Pancreas (tissue), 10 donors: ENCODE data around the gene RHBDL1. TPM values are rescaled to one million over a fixed set of nuclear protein-coding genes. Genes with fewer than 3 reads are reported as not detected.

ENCODE experiments used
- ATAC-seq, 4 donors: fragments of 200-7000 bp; cut with Tn5 transposase; one replicate each; pipeline versions ENCODE4 v1.8.0 to v1.9.1; 2020; ENCODE audit warnings: mild to moderate bottlenecking in 4 of 4, moderate library complexity in 4 of 4
- DNase-seq, 6 donors: peaks; one replicate each; pipeline ENCODE4 v3.0.0-alpha.2; 2020
- FAIRE-seq: peaks from 2 replicates; lab custom pipeline; 2012; peaks lifted over from hg19 to GRCh38; lab: Jason Lieb, UNC
- H3K27ac ChIP-seq, 4 donors: fragments of 200-600 bp; sonication (generic); 1 replicate in 3 of 4; 2 replicates in 1 of 4; pipeline versions ENCODE4 v1.5.0 to v1.8.0; 2020
- H3K27me3 ChIP-seq, 4 donors: fragments of 200-600 bp; one replicate each; pipeline ENCODE4 v1.8.0; 2021
- H3K36me3 ChIP-seq, 3 donors: fragments of 200-600 bp; sonication (generic) in 1 of 3; one replicate each; pipeline versions ENCODE4 v1.5.0 to v1.8.0; 2020 to 2021
- H3K4me1 ChIP-seq, 3 donors: fragments of 200-600 bp; one replicate each; pipeline ENCODE4 v1.8.0; 2021
- H3K4me3 ChIP-seq, 4 donors: fragments of 200-600 bp; sonication (generic) in 2 of 4; one replicate each; pipeline versions ENCODE4 v1.5.0 to v1.8.0; 2020 to 2021
- H3K9me3 ChIP-seq, 4 donors: fragments of 200-600 bp; one replicate each; pipeline ENCODE4 v1.8.0; 2021
- WGBS, 2 donors: extraction: QIAGEN DNeasy Blood & Tissue Kit; methylation state at CpG; one replicate each; pipeline ENCODE4 v1.1.7; 2013; 5-methylcytosine and 5-hydroxymethylcytosine counted together
- intact Hi-C, 3 donors: fragments of 100-400 bp; cut with DNase I; formaldehyde crosslinking; loops; one replicate each; pipeline versions ENCODE4 v1.11.1 to v1.14.2; 2022
- polyA plus RNA-seq, 2 donors: library from polyadenylated mRNA; stranded (reverse); fragments of 200-250 nt; gene quantifications; one replicate each; pipeline ENCODE4 v1.2.3, GENCODE V29; 2013
- total RNA-seq, 6 donors: library from RNA; stranded (reverse); fragmentation: NEBNext Ultra II Directional in 4 of 6; extraction: Animal tissue kit (Norgen Biotek cat#: 25700) in 4 of 6; gene quantifications; one replicate each; pipeline versions ENCODE4 v1.2.1 to v1.2.4, GENCODE V29; 2021 to 2023
- TF ChIP-seq, protein P1 (sequence below), 4 donors: fragments of 200-600 bp; sonication (generic) in 3 of 4; IDR thresholded peaks; one replicate each; pipeline versions ENCODE4 v1.5.0 to v1.8.0; 2021; ENCODE audit warnings: antibody characterized with exemption in 4 of 4
- donor health status: healthy with polysubstance abuse.
- donor health status: DM: no; HTN: no; CAD: no; lungs with moderate emphysema.
- donor health status: DM: no; HTN: no; CAD: no.
- donor health status: control.
- donor health status: control.
- donor health status: Bipolar disorder and iron deficiency.
- donor health status: DM: yes; HTN: yes; CAD: no.
- donor health status: DM: no; HTN: no; CAD: no.
- donor health status: DM: no; HTN: no; CAD: no.
- donor health status: DM: yes; HTN: yes; CAD: no.

RHBDL1 gene
- total and polyA plus RNA-seq, 8 donors = 0.28 to 5.1 (median 0.98) TPM

GRCh38 chr16:698911-699671 lies 23.6 kb downstream of the RHBDL1 start:
- intact Hi-C loops = no loop called here
- DNase-seq (no peak), FAIRE-seq (no peak), ATAC-seq (no peak)
- Histone ChIP-seq H3K4me3 (no peak overlapping the region), H3K27ac (no peak overlapping the region), H3K4me1 (peaks cover 0 to 16% (median 6%) of the 10 kb centered on the region in 3 donors), H3K36me3 (no peaks in the 10 kb centered on the region), H3K27me3 (peaks cover 0 to 41% (median 11%) of the 10 kb centered on the region in 4 donors), H3K9me3 (no peaks in the 10 kb centered on the region)
- TF ChIP-seq, protein P1, sequence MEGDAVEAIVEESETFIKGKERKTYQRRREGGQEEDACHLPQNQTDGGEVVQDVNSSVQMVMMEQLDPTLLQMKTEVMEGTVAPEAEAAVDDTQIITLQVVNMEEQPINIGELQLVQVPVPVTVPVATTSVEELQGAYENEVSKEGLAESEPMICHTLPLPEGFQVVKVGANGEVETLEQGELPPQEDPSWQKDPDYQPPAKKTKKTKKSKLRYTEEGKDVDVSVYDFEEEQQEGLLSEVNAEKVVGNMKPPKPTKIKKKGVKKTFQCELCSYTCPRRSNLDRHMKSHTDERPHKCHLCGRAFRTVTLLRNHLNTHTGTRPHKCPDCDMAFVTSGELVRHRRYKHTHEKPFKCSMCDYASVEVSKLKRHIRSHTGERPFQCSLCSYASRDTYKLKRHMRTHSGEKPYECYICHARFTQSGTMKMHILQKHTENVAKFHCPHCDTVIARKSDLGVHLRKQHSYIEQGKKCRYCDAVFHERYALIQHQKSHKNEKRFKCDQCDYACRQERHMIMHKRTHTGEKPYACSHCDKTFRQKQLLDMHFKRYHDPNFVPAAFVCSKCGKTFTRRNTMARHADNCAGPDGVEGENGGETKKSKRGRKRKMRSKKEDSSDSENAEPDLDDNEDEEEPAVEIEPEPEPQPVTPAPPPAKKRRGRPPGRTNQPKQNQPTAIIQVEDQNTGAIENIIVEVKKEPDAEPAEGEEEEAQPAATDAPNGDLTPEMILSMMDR (IDR thresholded peaks at IDR 0.05) = no peak
- 65 to 78% methylated on average over 19 of the region's 19 CpGs for WGBS, 2 donors

- Histone ChIP-seq H3K9me3 (no peaks in the 10 kb centered on the region), H3K27ac (no peak overlapping the region), H3K36me3 (no peaks in the 10 kb centered on the region), H3K27me3 (peaks cover 0 to 47% (median 14%) of the 10 kb centered on the region in 4 donors), H3K4me3 (peak overlapping the region in 1 of 4 donors; percentile 14), H3K4me1 (peaks cover 0 to under 1% (median 0%) of the 10 kb centered on the region in 3 donors)
- ATAC-seq (peak; percentile 66 to 85 (median 72)), FAIRE-seq (no peak), DNase-seq (peak in 2 of 6 donors; percentile 46 to 85)
- intact Hi-C loops = loop anchor here in 1 of 3 donors (10.0 kb wide), 1 partner anchor 84 kb away; the partner anchor contains the start of genes CHTF18 and RPUSD1
- TF ChIP-seq, protein P1 (IDR thresholded peaks at IDR 0.05) = no peak
- WGBS, 2 donors = 6 to 8% methylated on average over 52 to 76 of the region's 76 CpGs
Observed at GRCh38 chr16:700684-701584, 25.5 kb downstream of the RHBDL1 start.

DNA sequence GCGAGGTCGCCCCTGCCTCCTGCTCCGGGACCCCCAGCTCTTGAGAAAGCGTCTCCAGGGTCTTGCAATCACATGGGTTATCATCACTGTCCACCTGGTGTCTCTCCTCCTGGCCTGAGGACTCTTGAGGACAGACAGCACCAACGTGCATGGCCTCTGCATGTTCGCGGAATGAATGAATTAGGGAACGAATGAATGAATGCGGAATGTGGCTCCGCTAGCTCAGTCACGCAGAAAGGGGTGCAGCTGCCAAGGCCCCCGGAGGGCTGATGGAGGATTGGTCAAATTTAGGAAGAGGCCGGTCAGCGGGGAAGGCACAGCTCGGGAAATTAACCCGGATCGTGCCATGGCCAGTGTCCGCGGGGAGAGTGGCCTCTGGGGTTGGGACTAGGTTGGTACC lies 26.9 kb downstream of the RHBDL1 start:
- Histone ChIP-seq H3K4me3 (no peak overlapping the region), H3K9me3 (no peaks in the 10 kb centered on the region), H3K4me1 (no peaks in the 10 kb centered on the region), H3K27ac (no peak overlapping the region), H3K27me3 (peaks cover 0 to 40% (median 14%) of the 10 kb centered on the region in 4 donors), H3K36me3 (no peaks in the 10 kb centered on the region)
- ATAC-seq (no peak), FAIRE-seq (no peak), DNase-seq (no peak)
- WGBS, 2 donors = 68 to 78% methylated on average over 19 of the region's 19 CpGs
- TF ChIP-seq, protein P1 (IDR thresholded peaks at IDR 0.05) = no peak
- intact Hi-C loops = loop anchor here in 1 of 3 donors (10.0 kb wide), 1 partner anchor 82 kb away; the partner anchor contains the start of genes CHTF18 and RPUSD1

- ATAC-seq = no peak
- 68 to 70% methylated on average over 10 to 12 of the region's 12 CpGs for WGBS, 2 donors
- Histone ChIP-seq H3K27me3 (peaks cover 0 to 46% (median 14%) of the 10 kb centered on the region in 4 donors), H3K36me3 (no peaks in the 10 kb centered on the region), H3K4me1 (no peaks in the 10 kb centered on the region), H3K9me3 (no peaks in the 10 kb centered on the region), H3K4me3 (no peak overlapping the region), H3K27ac (no peak overlapping the region)
- DNase-seq = no peak
- TF ChIP-seq, protein P1 (IDR thresholded peaks at IDR 0.05) = no peak
- intact Hi-C loops = loop anchor here in 1 of 3 donors (10.0 kb wide), 1 partner anchor 81 kb away; the partner anchor contains the start of genes CHTF18 and RPUSD1
- no peak for FAIRE-seq
Observed at GRCh38 chr16:703406-703805, 27.9 kb downstream of the RHBDL1 start.
